K562 (cell line): ENCODE data around the gene OPRM1. TPM values are rescaled to one million over a fixed set of nuclear protein-coding genes. Genes with fewer than 3 reads are reported as not detected.

Source experiments
- ATAC-seq: fragments of 200-7000 bp; cut with Tn5 transposase; 3 replicates; pipeline ENCODE4 v1.9.1; 2020; ENCODE audit warnings: moderate library complexity
- BruUV-seq: library from RNA; stranded (reverse); fragments of 400-500 nt; replicated peaks from 2 replicates; lab custom pipeline; 2021; lab: Mats Ljungman, UMichigan
- CTCF ChIA-PET: fragments of 300-600 bp; formaldehyde crosslinking; extraction: SDS; loops from one replicate; lab custom pipeline; 2021; ENCODE audit warnings: low intra/inter-chr PET ratio; lab: Yijun Ruan, JAX
- POLR2A ChIA-PET: fragments of 300-600, 350-650 bp; sonication (Branson Sonifier 250); formaldehyde crosslinking; extraction: SDS; loops from one replicate; lab custom pipeline; 2021; ENCODE audit warnings: antibody characterized with exemption, inconsistent platforms; lab: Yijun Ruan, JAX
- DNase-seq, 4 experiments: peaks; one replicate each; pipeline versions ENCODE4 v3.0.0 to v3.0.0-alpha.2; 2011 to 2018; ENCODE audit warnings: low spot score in 3 of 4, mixed read lengths in 3 of 4; ENCODE audit errors: extremely low read depth in 1 of 4
- FAIRE-seq: peaks from 2 replicates; lab custom pipeline; 2011; peaks lifted over from hg19 to GRCh38; lab: Jason Lieb, UNC
- H2AFZ ChIP-seq: 2 replicates; pipeline ENCODE4 v1.6.0; 2011; ENCODE audit warnings: low read depth, low read length, control low read depth, inconsistent platforms
- H3K27ac ChIP-seq: fragments of 200-600 bp; 3 replicates; pipeline ENCODE4 v1.8.0; 2011; ENCODE audit warnings: low read depth, mild to moderate bottlenecking, control low read depth, inconsistent platforms, low read length, moderate library complexity, mixed read lengths; ENCODE audit errors: extremely low read depth
- H3K27me3 ChIP-seq, 2 experiments: fragments of 300-600 bp in 1 of 2; 2 replicates in 1 of 2; 3 replicates in 1 of 2; pipeline versions ENCODE4 v1.6.0 to v1.8.0; 2011; ENCODE audit warnings: inconsistent platforms in 2 of 2, low read length in 2 of 2, mild to moderate bottlenecking in 1 of 2, mixed read lengths in 1 of 2, moderate library complexity in 1 of 2; ENCODE audit not compliant: control insufficient read depth in 2 of 2, insufficient read depth in 2 of 2
- H3K36me3 ChIP-seq: fragments of 300-600 bp; 3 replicates; pipeline ENCODE4 v1.8.0; 2011; ENCODE audit warnings: mild to moderate bottlenecking, low read length, inconsistent platforms; ENCODE audit not compliant: control insufficient read depth, insufficient read depth
- H3K4me1 ChIP-seq, 2 experiments: fragments of 200-600 bp in 1 of 2; replicated peaks in 1 of 2; 2 replicates in 1 of 2; 3 replicates in 1 of 2; pipeline versions ENCODE4 v1.5.1 to v1.8.0; 2011; ENCODE audit warnings: inconsistent platforms in 2 of 2, low read length in 2 of 2, mild to moderate bottlenecking in 1 of 2, mixed read lengths in 1 of 2, moderate library complexity in 1 of 2; ENCODE audit not compliant: control insufficient read depth in 2 of 2, insufficient read depth in 2 of 2
- H3K4me2 ChIP-seq: 2 replicates; pipeline ENCODE4 v1.6.1; 2011; ENCODE audit warnings: low read length, control low read depth, inconsistent platforms, mixed read lengths; ENCODE audit not compliant: insufficient read depth
- H3K4me3 ChIP-seq: fragments of 200-600 bp; sonication (generic), shearing (Covaris generic); 2 replicates; pipeline ENCODE4 v1.5.1; 2016; ENCODE audit warnings: control low read depth, inconsistent platforms
- H3K79me2 ChIP-seq: fragments of 200-600 bp; 3 replicates; pipeline ENCODE4 v1.8.0; 2011; ENCODE audit warnings: low read length, inconsistent platforms; ENCODE audit not compliant: control insufficient read depth, insufficient read depth
- H3K9ac ChIP-seq, 2 experiments: 2 replicates each; pipeline versions ENCODE4 v1.6.0 to v1.6.1; 2011; ENCODE audit warnings: low read depth in 2 of 2, low read length in 2 of 2, control low read depth in 1 of 2, inconsistent platforms in 1 of 2, mild to moderate bottlenecking in 1 of 2, mixed read lengths in 1 of 2; ENCODE audit not compliant: insufficient read depth in 1 of 2
- H3K9me1 ChIP-seq: one replicate; pipeline ENCODE4 v1.6.0; 2011; ENCODE audit warnings: inconsistent platforms, mild to moderate bottlenecking, low read length, moderate library complexity; ENCODE audit not compliant: control insufficient read depth, insufficient read depth
- H3K9me3 ChIP-seq: replicated peaks from 2 replicates; pipeline ENCODE4 v1.5.1; 2011; ENCODE audit warnings: low read depth, low read length, inconsistent platforms; ENCODE audit not compliant: control insufficient read depth, insufficient read depth
- H4K20me1 ChIP-seq: replicated peaks from 2 replicates; pipeline ENCODE4 v1.6.1; 2011; ENCODE audit warnings: low read length, inconsistent platforms, mixed read lengths; ENCODE audit not compliant: control insufficient read depth, insufficient read depth
- BACH1 ChIP-seq: fragments of 200-800 bp; sonication (Bioruptor generic); IDR thresholded peaks from 2 replicates; pipeline ENCODE4 v1.6.1; 2016; ENCODE audit warnings: missing genetic modification characterization, missing compliant biosample characterization
- CCAR2 ChIP-seq: fragments of 200-400 bp; formaldehyde crosslinking; IDR thresholded peaks from 2 replicates; pipeline ENCODE4 v1.6.1; 2017; ENCODE audit warnings: mild to moderate bottlenecking, low read depth, low read length
- ESRRB ChIP-seq: fragments of 250-450 bp; sonication (Bioruptor Pico); IDR thresholded peaks from 2 replicates; pipeline ENCODE4 v1.5.0; 2020; ENCODE audit warnings: mild to moderate bottlenecking, moderate library complexity, borderline replicate concordance
- FOXM1 ChIP-seq, 2 experiments: fragments of 450-650 bp in 1 of 2; sonication (generic) in 1 of 2; formaldehyde crosslinking in 1 of 2; IDR thresholded peaks; 2 replicates each; pipeline versions ENCODE4 v1.6.1 to v1.9.0; 2017 to 2022; ENCODE audit warnings: low read depth in 2 of 2, mild to moderate bottlenecking in 2 of 2, missing genetic modification reagents in 1 of 2, moderate library complexity in 1 of 2
- HNRNPK ChIP-seq: fragments of 200-400 bp; formaldehyde crosslinking; IDR thresholded peaks from one replicate; pipeline ENCODE4 v1.6.1; 2018; ENCODE audit warnings: mild to moderate bottlenecking, low read depth, low read length; ENCODE audit not compliant: poor library complexity, severe bottlenecking
- MITF ChIP-seq: IDR thresholded peaks from 2 replicates; pipeline ENCODE4 v1.6.1; 2014; ENCODE audit warnings: antibody characterized with exemption
- RBFOX2 ChIP-seq: fragments of 200-400 bp; formaldehyde crosslinking; IDR thresholded peaks from 2 replicates; pipeline ENCODE4 v1.6.1; 2017; ENCODE audit warnings: low read depth, mild to moderate bottlenecking, low read length, moderate library complexity
- SRF ChIP-seq, 2 experiments: fragments of 250-450, 450-650 bp in 1 of 2; sonication (Bioruptor Pico) in 1 of 2; sonication (generic) in 1 of 2; formaldehyde crosslinking; IDR thresholded peaks; 2 replicates each; pipeline versions ENCODE4 v1.5.0 to v1.5.1; 2020 to 2022; ENCODE audit warnings: mild to moderate bottlenecking in 1 of 2, missing genetic modification reagents in 1 of 2
- SRSF9 ChIP-seq: fragments of 200-400 bp; formaldehyde crosslinking; IDR thresholded peaks from 2 replicates; pipeline ENCODE4 v1.6.1; 2017; ENCODE audit warnings: low read depth, low read length, borderline replicate concordance
- STAT6 ChIP-seq: sonication (generic); formaldehyde crosslinking; IDR thresholded peaks from 2 replicates; pipeline ENCODE4 v1.8.1; 2023; ENCODE audit warnings: mild to moderate bottlenecking, missing genetic modification reagents
- TEAD4 ChIP-seq, 2 experiments: sonication (generic) in 1 of 2; formaldehyde crosslinking in 1 of 2; IDR thresholded peaks; 2 replicates each; pipeline versions ENCODE4 v1.6.1 to v1.8.0; 2012 to 2022; ENCODE audit warnings: borderline replicate concordance in 1 of 2, inconsistent platforms in 1 of 2, low read length in 1 of 2, mild to moderate bottlenecking in 1 of 2, missing genetic modification reagents in 1 of 2
- VEZF1 ChIP-seq: fragments of 200-800 bp; sonication (Bioruptor generic); IDR thresholded peaks from 2 replicates; pipeline ENCODE4 v1.6.1; 2017; ENCODE audit warnings: missing genetic modification characterization, missing compliant biosample characterization
- ZNF766 ChIP-seq: fragments of 200-800 bp; sonication (Bioruptor generic); conservative IDR thresholded peaks from 2 replicates; pipeline ENCODE4 v1.6.1; 2016; ENCODE audit warnings: missing genetic modification characterization, missing compliant biosample characterization
- WGBS: fragments of 100-300 bp; shearing (Covaris generic); methylation state at CpG from one replicate; pipeline ENCODE4 v1.1.6; 2016; ENCODE audit warnings: low coverage, mixed read lengths; ENCODE audit not compliant: insufficient coverage; ENCODE audit errors: missing lambda C conversion rate; 5-methylcytosine and 5-hydroxymethylcytosine counted together
- in situ Hi-C: fragments of 300-500 bp; cut with MboI; formaldehyde crosslinking; loops from 4 replicates; pipeline ENCODE4 v1.15.0; 2018; ENCODE audit warnings: inconsistent platforms, mixed read lengths
- intact Hi-C: fragments of 100-400 bp; cut with micrococcal nuclease; formaldehyde crosslinking; loops from 2 replicates; pipeline ENCODE4 v1.14.2; 2022
- polyA plus RNA-seq, 8 experiments: library from polyadenylated mRNA; depleted of rRNA in 4 of 8; stranded (reverse) in 5 of 8; unstranded in 3 of 8; fragments of >200 nt; fragmentation: Nextera tagmentation in 2 of 8; fragmentation: Illumina TruSeq in 1 of 8; extraction: Ambion mirVana in 2 of 8; extraction: Trizol in 1 of 8; gene quantifications; 2 replicates each; pipeline versions ENCODE4 v1.2.1 to v1.2.3, GENCODE V29; 2011 to 2014; ENCODE audit warnings: inconsistent platforms in 1 of 8, missing spikeins in 1 of 8
- total RNA-seq, 7 experiments: library from RNA; depleted of rRNA in 6 of 7; stranded (reverse); fragments of >200 nt in 6 of 7; fragmentation: Illumina TruSeq in 2 of 7; extraction: Trizol in 2 of 7; gene quantifications; 2 replicates each; pipeline versions ENCODE4 v1.2.1 to v1.2.3, GENCODE V29; 2011 to 2021; ENCODE audit warnings: low replicate concordance in 1 of 7

Gene OPRM1
- total and polyA plus RNA-seq, 9 of the 15 experiments (the other 6 are each of a cell fraction or from before 2014, with no cell fraction given), result not detected

GRCh38 chr6:154222716-154223115 lies 183.7 kb downstream of the OPRM1 start:
- no peak overlapping the region for H3K27ac ChIP-seq
- ChIA-PET CTCF (no interaction called here), POLR2A (no interaction called here)
- H3K27me3 ChIP-seq, result peaks cover 0 to 5% of the 10 kb centered on the region in 2 experiments; a peak in 2 of 5 replicates
- in situ Hi-C loops, result no loop called here
- H3K79me2 ChIP-seq, result no peaks in the 10 kb centered on the region
- no peaks in the 10 kb centered on the region for H4K20me1 ChIP-seq
- ATAC-seq (no peak), DNase-seq (no peak), FAIRE-seq (no peak)
- no peaks in the 10 kb centered on the region for H3K9me3 ChIP-seq
- H3K4me1 ChIP-seq, result no peaks in the 10 kb centered on the region
- TF ChIP-seq HNRNPK (no peak), ESRRB (CRISPR knock-in tag) (no peak), BACH1 (tag) (no peak), RBFOX2 (no peak), SRF (CRISPR knock-in tag; IDR thresholded peaks at IDR 0.05) (no peak), CCAR2 (no peak), MITF (no peak), VEZF1 (CRISPR knock-in tag) (no peak), ZNF766 (CRISPR knock-in tag) (no peak), STAT6 (no peak), TEAD4 (IDR thresholded peaks at IDR 0.05; ENCODE audit: low read length) (no peak), TEAD4 (CRISPR knock-in tag; IDR thresholded peaks at IDR 0.05; ENCODE audit: borderline replicate concordance) (no peak), FOXM1 (IDR thresholded peaks at IDR 0.05; ENCODE audit: low read depth) (no peak), FOXM1 (CRISPR knock-in tag; IDR thresholded peaks at IDR 0.05; ENCODE audit: low read depth) (no peak), SRSF9 (no peak)
- WGBS, result 0% methylated on average over 6 of the region's 6 CpGs
- H3K4me3 ChIP-seq, result no peak overlapping the region
- no peaks in the 10 kb centered on the region for H3K36me3 ChIP-seq
- H3K4me2 ChIP-seq, result no peak overlapping the region
- H3K9me1 ChIP-seq, result no peaks in the 10 kb centered on the region
- H3K9ac ChIP-seq, result no peak overlapping the region
- H2AFZ ChIP-seq, result no peak overlapping the region
- BruUV-seq, result no TSS peak
- intact Hi-C loops, result no loop called here
